ENCODE data around the gene MYRF. TPM values are rescaled to one million over a fixed set of nuclear protein-coding genes. Genes with fewer than 3 reads are reported as not detected.

MYRF gene
- total RNA-seq, 4 donors from 2014 or later, result 0.16 to 55.1 (median 29.5) TPM

- no peak for TF ChIP-seq CTCF (IDR thresholded peaks at IDR 0.05)
- ATAC-seq (ENCODE audit: low FRiP score) (no peak), DNase-seq (ENCODE audit: low spot score) (no peak)
Measured at GRCh38 chr11:61744181-61744580, 8.3 kb upstream of the MYRF start.

- TF ChIP-seq CTCF (IDR thresholded peaks at IDR 0.05), result no peak
- DNase-seq (ENCODE audit: low spot score) (no peak), ATAC-seq (ENCODE audit: low FRiP score) (no peak)
Measured at GRCh38 chr11:61744609-61745156, 7.8 kb upstream of the MYRF start.

GRCh38 chr11:61745781-61746441, 6.5 kb upstream of the MYRF start:
- TF ChIP-seq CTCF (IDR thresholded peaks at IDR 0.05), result no peak
- DNase-seq (ENCODE audit: low spot score), result no peak

GRCh38 chr11:61746442-61747191, 5.8 kb upstream of the MYRF start:
- ATAC-seq (ENCODE audit: low FRiP score) (no peak), DNase-seq (ENCODE audit: low spot score) (no peak)
- TF ChIP-seq CTCF (IDR thresholded peaks at IDR 0.05), result no peak

More at GRCh38 chr11:61745781-61746441, 6.5 kb upstream of the MYRF start:
- no peak for ATAC-seq (ENCODE audit: low FRiP score)

GRCh38 chr11:61747192-61747966, 5.1 kb upstream of the MYRF start:
- DNase-seq (ENCODE audit: low spot score), result peak; percentile 72
- ATAC-seq (ENCODE audit: low FRiP score), result peak; percentile 73
- peak in 1 of 3 donors; percentile 53 for TF ChIP-seq CTCF (IDR thresholded peaks at IDR 0.05)

- no peak for DNase-seq (ENCODE audit: low spot score)
- no peak for TF ChIP-seq CTCF (IDR thresholded peaks at IDR 0.05)
- ATAC-seq (ENCODE audit: low FRiP score), result no peak
Measured at GRCh38 chr11:61747967-61748285, 4.5 kb upstream of the MYRF start.
